DOHH2 (cell line): Measurements from ENCODE around the gene ZBTB47.

Experiments used
- CTCF ChIP-seq: fragments of 200-600 bp; sonication (generic); IDR thresholded peaks from one replicate; pipeline ENCODE4 v1.5.1; 2014; ENCODE audit warnings: antibody characterized with exemption, mild to moderate bottlenecking, low read depth, low read length; ENCODE audit not compliant: poor library complexity, severe bottlenecking
- EZH2phosphoT487 ChIP-seq: fragments of 200-600 bp; sonication (generic); IDR thresholded peaks from 2 replicates; pipeline ENCODE4 v1.6.1; 2017; ENCODE audit warnings: borderline replicate concordance, mild to moderate bottlenecking, antibody characterized with exemption, low read length, moderate library complexity, mixed read lengths

GRCh38 chr3:42668793-42669217 lies 15.3 kb downstream of the ZBTB47 start:
- TF ChIP-seq CTCF (no peak), EZH2phosphoT487 (no peak)
